BLaER1 (cell line): Measurements from ENCODE around the gene SH3PXD2A.

Experiments used
- H3K27ac ChIP-seq: shearing (Covaris generic); formaldehyde crosslinking; 2 replicates; pipeline ENCODE4 v1.8.1; 2022
- H3K27me3 ChIP-seq: shearing (Covaris generic); formaldehyde crosslinking; 2 replicates; pipeline ENCODE4 v1.8.1; 2022
- H3K36me3 ChIP-seq: shearing (Covaris generic); formaldehyde crosslinking; 2 replicates; pipeline ENCODE4 v1.8.1; 2022
- H3K4me1 ChIP-seq: shearing (Covaris generic); formaldehyde crosslinking; 2 replicates; pipeline ENCODE4 v1.8.1; 2022
- H3K4me2 ChIP-seq: shearing (Covaris generic); formaldehyde crosslinking; 2 replicates; pipeline ENCODE4 v1.8.1; 2022
- H3K4me3 ChIP-seq: shearing (Covaris generic); formaldehyde crosslinking; 2 replicates; pipeline ENCODE4 v1.8.1; 2022
- H3K9ac ChIP-seq: shearing (Covaris generic); formaldehyde crosslinking; 2 replicates; pipeline ENCODE4 v1.8.1; 2022
- H3K9me3 ChIP-seq: shearing (Covaris generic); formaldehyde crosslinking; 2 replicates; pipeline ENCODE4 v1.8.1; 2022
- H4K20me1 ChIP-seq: shearing (Covaris generic); formaldehyde crosslinking; 2 replicates; pipeline ENCODE4 v1.8.1; 2022
- Cebpa-rat ChIP-seq: shearing (Covaris generic); IDR thresholded peaks from 2 replicates; pipeline ENCODE4 v1.8.1; 2022

The SH3PXD2A gene

DNA sequence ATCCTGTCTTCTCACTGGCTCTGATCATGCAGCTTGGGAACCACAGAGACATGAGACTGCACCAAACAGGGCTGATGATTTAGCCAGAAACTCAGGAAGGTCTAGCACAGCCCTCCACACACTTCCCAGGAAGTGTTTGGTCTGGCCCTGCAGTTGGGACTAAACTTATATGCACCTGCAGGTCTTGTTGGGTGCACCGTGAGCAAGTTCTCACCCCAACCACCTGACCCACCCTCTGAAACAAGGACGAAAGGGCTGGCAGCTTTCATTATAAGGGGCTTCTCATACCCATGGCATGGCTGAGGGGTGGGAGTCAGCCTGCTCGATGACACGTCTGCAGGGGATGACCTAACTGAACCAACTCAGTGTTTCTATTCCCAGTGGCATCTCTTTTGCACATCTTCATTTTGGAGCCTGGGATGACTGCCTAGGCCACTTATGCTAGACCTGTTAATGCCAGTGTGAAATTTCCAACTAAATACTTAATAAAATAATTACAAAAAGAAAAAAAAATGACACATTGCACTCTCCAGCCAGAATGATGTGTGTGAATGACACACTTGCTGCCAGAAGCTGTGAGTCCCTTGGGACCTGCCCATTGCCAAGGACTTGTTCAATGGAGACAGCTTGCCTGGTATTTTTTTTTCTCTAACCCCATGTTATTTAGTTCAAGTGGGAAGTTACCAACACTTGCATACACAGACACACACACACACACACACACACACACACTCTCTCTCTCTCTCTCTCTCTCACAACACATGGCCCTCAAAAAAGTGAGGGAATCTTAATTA, 259.2 kb downstream of the SH3PXD2A start:
- TF ChIP-seq Cebpa-rat: no peak

DNA sequence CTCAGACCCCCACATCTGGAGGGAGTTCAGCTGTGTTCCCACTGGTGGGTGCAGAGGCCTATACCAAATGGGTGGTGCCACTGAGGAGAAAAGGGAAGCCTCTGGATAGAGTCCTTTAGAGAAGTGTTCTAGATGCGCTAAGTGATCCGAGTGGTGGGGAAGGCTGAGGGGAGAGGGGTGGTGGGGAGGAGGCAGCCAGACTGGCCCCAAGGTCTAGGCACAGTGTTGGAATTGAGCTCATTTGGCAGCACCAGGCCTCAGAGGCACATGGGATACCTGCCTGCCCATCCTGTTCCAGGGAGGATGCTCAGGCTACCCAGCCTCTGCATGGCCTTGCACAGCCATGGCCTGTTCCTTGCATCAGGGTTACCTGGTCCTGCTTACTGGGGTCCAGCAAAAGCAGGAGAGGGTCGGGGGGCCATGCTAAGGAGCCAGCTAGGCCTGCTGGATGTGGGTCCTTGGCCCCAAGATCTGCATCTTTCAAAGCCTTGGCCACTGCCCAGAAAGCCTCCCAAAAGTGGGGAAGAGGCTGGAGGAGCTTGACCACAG, 262.3 kb downstream of the SH3PXD2A start:
- Histone ChIP-seq H4K20me1 (peaks cover 61% of the 10 kb centered on the region), H3K9me3 (no peaks in the 10 kb centered on the region), H3K9ac (no peak overlapping the region), H3K36me3 (no peaks in the 10 kb centered on the region), H3K27ac (no peak overlapping the region), H3K4me1 (peaks cover 32% of the 10 kb centered on the region), H3K4me2 (no peak overlapping the region), H3K27me3 (no peaks in the 10 kb centered on the region), H3K4me3 (no peak overlapping the region)
- no peak for TF ChIP-seq Cebpa-rat

More for the DNA sequence above, 259.2 kb downstream of the SH3PXD2A start:
- H3K4me1 ChIP-seq: peaks cover 28% of the 10 kb centered on the region
- H3K27me3 ChIP-seq: no peaks in the 10 kb centered on the region
- no peak overlapping the region for H3K27ac ChIP-seq
- H3K36me3 ChIP-seq: peaks cover 12% of the 10 kb centered on the region
- no peak overlapping the region for H3K4me3 ChIP-seq
- H3K9me3 ChIP-seq: no peaks in the 10 kb centered on the region
- H3K9ac ChIP-seq: no peak overlapping the region
- no peak overlapping the region for H3K4me2 ChIP-seq
- peaks cover 82% of the 10 kb centered on the region for H4K20me1 ChIP-seq

- Histone ChIP-seq H3K9ac (no peak overlapping the region), H3K4me1 (peaks cover 26% of the 10 kb centered on the region), H3K27me3 (no peaks in the 10 kb centered on the region), H3K4me2 (no peak overlapping the region), H4K20me1 (peaks cover 55% of the 10 kb centered on the region), H3K9me3 (no peaks in the 10 kb centered on the region; the same call in 1 of the 2 replicates), H3K36me3 (no peaks in the 10 kb centered on the region), H3K27ac (no peak overlapping the region), H3K4me3 (no peak overlapping the region)
- no peak for TF ChIP-seq Cebpa-rat
These were observed 263.0 kb downstream of the SH3PXD2A start for GRCh38 chr10:103592186-103593021.

DNA sequence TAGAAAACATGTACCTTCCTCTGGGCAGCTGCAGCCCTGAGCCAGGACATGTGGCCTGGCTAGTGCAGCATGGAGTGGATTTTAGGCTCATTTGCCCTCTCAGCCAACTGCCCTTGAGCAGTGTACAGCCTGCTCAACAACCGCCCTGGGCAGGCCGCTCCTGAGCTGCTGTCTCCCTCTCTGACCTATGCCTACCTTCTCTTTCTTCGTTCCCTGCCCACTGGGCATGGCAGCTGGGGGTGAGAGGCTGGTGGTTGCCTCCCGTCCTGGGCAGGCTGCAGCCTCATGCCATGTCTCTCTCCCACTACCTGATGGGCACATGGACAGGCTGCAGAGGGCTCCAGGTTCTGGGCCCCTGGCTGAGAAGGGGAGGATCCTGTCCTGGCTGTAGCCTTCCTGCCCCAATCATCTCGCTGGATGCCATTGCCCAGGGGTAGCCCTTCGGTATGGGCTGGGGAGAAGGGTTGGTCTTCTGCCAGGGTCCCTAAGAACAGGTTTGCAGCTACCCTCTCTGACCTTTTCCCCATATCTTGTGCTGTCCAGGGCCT, 264.6 kb downstream of the SH3PXD2A start:
- H3K9ac ChIP-seq: no peak overlapping the region

DNA sequence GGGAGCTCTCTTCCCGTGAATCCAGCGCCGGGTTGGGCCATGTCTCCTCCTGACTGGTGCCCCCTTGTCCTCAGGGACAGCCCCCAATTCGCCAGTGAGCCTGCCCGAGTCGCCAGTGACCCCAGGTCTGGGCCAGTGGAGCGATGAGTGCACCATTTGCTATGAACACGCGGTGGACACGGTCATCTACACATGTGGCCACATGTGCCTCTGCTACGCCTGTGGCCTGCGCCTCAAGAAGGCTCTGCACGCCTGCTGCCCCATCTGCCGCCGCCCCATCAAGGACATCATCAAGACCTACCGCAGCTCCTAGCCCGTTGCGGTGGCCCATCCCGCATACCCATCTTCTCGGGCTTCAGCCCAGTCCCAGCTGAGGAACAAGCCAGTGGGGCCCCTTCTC, 265.3 kb downstream of the SH3PXD2A start:
- Histone ChIP-seq H4K20me1 (peaks cover 31% of the 10 kb centered on the region), H3K9ac (no peak overlapping the region), H3K27me3 (no peaks in the 10 kb centered on the region), H3K9me3 (peaks cover 10% of the 10 kb centered on the region; the same call in 1 of the 2 replicates), H3K27ac (no peak overlapping the region), H3K4me3 (no peak overlapping the region), H3K36me3 (peaks cover 2% of the 10 kb centered on the region), H3K4me2 (no peak overlapping the region), H3K4me1 (peaks cover 14% of the 10 kb centered on the region)
- TF ChIP-seq Cebpa-rat: no peak

More for the DNA sequence above, 264.6 kb downstream of the SH3PXD2A start:
- peaks cover 39% of the 10 kb centered on the region for H4K20me1 ChIP-seq
- no peak overlapping the region for H3K4me3 ChIP-seq
- H3K36me3 ChIP-seq: no peaks in the 10 kb centered on the region
- no peak overlapping the region for H3K4me2 ChIP-seq
- TF ChIP-seq Cebpa-rat: no peak
- H3K9me3 ChIP-seq: peaks cover 4% of the 10 kb centered on the region; the same call in 1 of the 2 replicates
- peaks cover 14% of the 10 kb centered on the region for H3K4me1 ChIP-seq
- no peaks in the 10 kb centered on the region for H3K27me3 ChIP-seq
- H3K27ac ChIP-seq: no peak overlapping the region; the same call in 1 of the 2 replicates

GRCh38 chr10:103589074-103589630, 266.2 kb downstream of the SH3PXD2A start:
- H3K9ac ChIP-seq: no peak overlapping the region
- H3K36me3 ChIP-seq: peaks cover 7% of the 10 kb centered on the region
- no peak for TF ChIP-seq Cebpa-rat
- H4K20me1 ChIP-seq: peaks cover 22% of the 10 kb centered on the region
- H3K4me2 ChIP-seq: no peak overlapping the region
- no peak overlapping the region for H3K27ac ChIP-seq
- no peak overlapping the region for H3K4me3 ChIP-seq
- H3K27me3 ChIP-seq: no peaks in the 10 kb centered on the region
- peaks cover 23% of the 10 kb centered on the region for H3K4me1 ChIP-seq
- H3K9me3 ChIP-seq: peaks cover 18% of the 10 kb centered on the region

GRCh38 chr10:103587073-103587472, 268.3 kb downstream of the SH3PXD2A start:
- H3K9ac ChIP-seq: no peak overlapping the region
- no peak overlapping the region for H3K4me2 ChIP-seq
- TF ChIP-seq Cebpa-rat: no peak
- no peaks in the 10 kb centered on the region for H3K27me3 ChIP-seq
- peaks cover 2% of the 10 kb centered on the region; the same call in 1 of the 2 replicates for H4K20me1 ChIP-seq
- no peak overlapping the region for H3K4me3 ChIP-seq
- peaks cover 35% of the 10 kb centered on the region for H3K4me1 ChIP-seq
- peaks cover 7% of the 10 kb centered on the region for H3K36me3 ChIP-seq
- H3K27ac ChIP-seq: no peak overlapping the region
- H3K9me3 ChIP-seq: peaks cover 18% of the 10 kb centered on the region

- H4K20me1 ChIP-seq: no peaks in the 10 kb centered on the region
- H3K27ac ChIP-seq: no peak overlapping the region
- no peak overlapping the region for H3K9ac ChIP-seq
- peak overlapping the region; percentile 70 for H3K4me2 ChIP-seq
- H3K4me3 ChIP-seq: no peak overlapping the region
- no peaks in the 10 kb centered on the region for H3K27me3 ChIP-seq
- H3K9me3 ChIP-seq: peaks cover 18% of the 10 kb centered on the region
- TF ChIP-seq Cebpa-rat: no peak
- peaks cover 7% of the 10 kb centered on the region for H3K36me3 ChIP-seq
- H3K4me1 ChIP-seq: peaks cover 56% of the 10 kb centered on the region
These were observed 270.4 kb downstream of the SH3PXD2A start for GRCh38 chr10:103585011-103585405.
